Prostate gland (tissue), 2 donors: Measurements from ENCODE around the gene LSAMP. TPM values are rescaled to one million over a fixed set of nuclear protein-coding genes. Genes with fewer than 3 reads are reported as not detected.
"Not testable (repeated sequence)": the region's sequence is repeated elsewhere in the genome, so short reads cannot be mapped to it uniquely, and the experiment has no call there.

Experiments
- DNase-seq: peaks from one replicate; pipeline ENCODE4 v3.0.0-alpha.2; 2019; ENCODE audit warnings: low spot score
- H3K27ac ChIP-seq, 2 donors: fragments of 200-600 bp; sonication (generic); 2 replicates each; pipeline ENCODE4 v1.5.1; 2017 to 2019
- H3K27me3 ChIP-seq: fragments of 200-600 bp; sonication (generic); replicated peaks from 2 replicates; pipeline ENCODE4 v1.5.1; 2019; ENCODE audit not compliant: insufficient read depth
- H3K36me3 ChIP-seq, 2 donors: fragments of 200-600 bp; sonication (generic); 1 replicate in 1 of 2; 2 replicates in 1 of 2; pipeline versions ENCODE4 v1.5.1 to v1.8.1; 2017 to 2019
- H3K4me1 ChIP-seq: fragments of 200-600 bp; sonication (generic); replicated peaks from 2 replicates; pipeline ENCODE4 v1.5.1; 2019
- H3K4me3 ChIP-seq, 2 donors: fragments of 200-600 bp; sonication (generic); 2 replicates each; pipeline ENCODE4 v1.5.1; 2017 to 2019
- H3K9me3 ChIP-seq: fragments of 200-600 bp; sonication (generic); 2 replicates; pipeline ENCODE4 v1.5.1; 2017
- CTCF ChIP-seq, 4 experiments: fragments of 200-600 bp in 2 of 4; fragments of 450-650 bp in 2 of 4; sonication (generic) in 2 of 4; IDR thresholded peaks; 1 replicate in 3 of 4; 2 replicates in 1 of 4; pipeline ENCODE4 v1.5.1; 2016 to 2019; ENCODE audit warnings: antibody characterized with exemption in 4 of 4, mild to moderate bottlenecking in 2 of 4, moderate library complexity in 2 of 4
- POLR2A ChIP-seq: fragments of 450-650 bp; IDR thresholded peaks from one replicate; pipeline ENCODE4 v1.6.1; 2016; ENCODE audit warnings: antibody characterized with exemption, mild to moderate bottlenecking
- POLR2AphosphoS5 ChIP-seq: sonication (generic); formaldehyde crosslinking; IDR thresholded peaks from one replicate; pipeline ENCODE4 v1.6.1; 2017; ENCODE audit warnings: antibody characterized with exemption
- WGBS: methylation state at CpG from one replicate; pipeline ENCODE4 v1.1.5; 2018; 5-methylcytosine and 5-hydroxymethylcytosine counted together
- intact Hi-C: fragments of 100-400 bp; cut with DNase I; formaldehyde crosslinking; loops from one replicate; pipeline ENCODE4 v1.14.2; 2022
- total RNA-seq, 2 donors: library from RNA; depleted of rRNA; stranded (reverse); fragments of >200 nt; gene quantifications; one replicate each; pipeline ENCODE4 v1.1.0, GENCODE V29; 2016

Gene LSAMP
- total RNA-seq, 2 donors from 2014 or later = 15.4 to 38.0 TPM

GRCh38 chr3:115851571-115851970 is 593.7 kb downstream of the LSAMP start:
- Histone ChIP-seq H3K27ac (no peak overlapping the region), H3K27me3 (no peaks in the 10 kb centered on the region), H3K36me3 (no peaks in the 10 kb centered on the region), H3K9me3 (no peaks in the 10 kb centered on the region), H3K4me3 (no peak overlapping the region), H3K4me1 (no peaks in the 10 kb centered on the region)
- intact Hi-C loops = no loop called here
- 70% methylated on average over 3 of the region's 3 CpGs for WGBS
- no peak for TF ChIP-seq CTCF (IDR thresholded peaks at IDR 0.05)
- TF ChIP-seq POLR2A = no peak
- TF ChIP-seq POLR2AphosphoS5 = no peak
- DNase-seq = no peak

- intact Hi-C loops = no loop called here
- TF ChIP-seq POLR2A = no peak
- H3K27ac ChIP-seq = no peak overlapping the region
- H3K9me3 ChIP-seq = no peaks in the 10 kb centered on the region
- no peak for DNase-seq
- no peaks in the 10 kb centered on the region for H3K4me1 ChIP-seq
- H3K4me3 ChIP-seq = no peak overlapping the region
- no peaks in the 10 kb centered on the region for H3K36me3 ChIP-seq
- no peaks in the 10 kb centered on the region for H3K27me3 ChIP-seq
- 94% methylated on average over 1 of the region's 1 CpG for WGBS
These were observed 596.6 kb downstream of the LSAMP start for GRCh38 chr3:115848641-115849040.

GRCh38 chr3:115845986-115846385 is 599.3 kb downstream of the LSAMP start:
- Histone ChIP-seq H3K27me3 (no peaks in the 10 kb centered on the region), H3K9me3 (no peaks in the 10 kb centered on the region), H3K4me3 (no peak overlapping the region), H3K27ac (no peak overlapping the region), H3K4me1 (no peaks in the 10 kb centered on the region), H3K36me3 (no peaks in the 10 kb centered on the region)
- TF ChIP-seq POLR2A (no peak), CTCF (IDR thresholded peaks at IDR 0.05) (no peak), POLR2AphosphoS5 (no peak)
- intact Hi-C loops = no loop called here
- 53% methylated on average over 1 of the region's 1 CpG for WGBS
- DNase-seq = no peak

GRCh38 chr3:115844729-115845128 is 600.6 kb downstream of the LSAMP start:
- WGBS = 98% methylated on average over 5 of the region's 5 CpGs
- H3K27me3 ChIP-seq, H3K27ac ChIP-seq, intact Hi-C loops, H3K4me1 ChIP-seq, H3K36me3 ChIP-seq, H3K9me3 ChIP-seq, DNase-seq, H3K4me3 ChIP-seq: not testable (repeated sequence)

GRCh38 chr3:115843206-115843605 is 602.1 kb downstream of the LSAMP start:
- intact Hi-C loops = no loop called here
- DNase-seq = no peak

GRCh38 chr3:115839246-115839645 is 606.0 kb downstream of the LSAMP start:
- no peak for DNase-seq
- Histone ChIP-seq H3K27ac (no peak overlapping the region), H3K4me3 (no peak overlapping the region), H3K9me3 (no peaks in the 10 kb centered on the region), H3K4me1 (no peaks in the 10 kb centered on the region), H3K27me3 (no peaks in the 10 kb centered on the region), H3K36me3 (no peaks in the 10 kb centered on the region)
- intact Hi-C loops = no loop called here
- TF ChIP-seq POLR2A (no peak), POLR2AphosphoS5 (no peak), CTCF (IDR thresholded peaks at IDR 0.05) (no peak)

More at GRCh38 chr3:115843206-115843605, 602.1 kb downstream of the LSAMP start:
- TF ChIP-seq POLR2A (no peak), CTCF (IDR thresholded peaks at IDR 0.05) (no peak), POLR2AphosphoS5 (no peak)
- H3K9me3 ChIP-seq = no peaks in the 10 kb centered on the region
- no peaks in the 10 kb centered on the region for H3K36me3 ChIP-seq
- no peak overlapping the region for H3K4me3 ChIP-seq
- WGBS = 80% methylated on average over 1 of the region's 1 CpG
- H3K27me3 ChIP-seq = no peaks in the 10 kb centered on the region
- H3K27ac ChIP-seq = no peak overlapping the region
- no peaks in the 10 kb centered on the region for H3K4me1 ChIP-seq
